Measurements from ENCODE around the gene STK36. TPM values are rescaled to one million over a fixed set of nuclear protein-coding genes. Genes with fewer than 3 reads are reported as not detected.

STK36 gene
- total RNA-seq, 1 donor = 25.7 TPM

- DNase-seq (ENCODE audit: insufficient read length, low spot score, missing footprints) = no peak
- Histone ChIP-seq H3K36me3 (ENCODE audit: insufficient read depth, low read length) (no peaks in the 10 kb centered on the region), H3K4me1 (ENCODE audit: insufficient read depth, low read length) (no peaks in the 10 kb centered on the region), H3K4me3 (ENCODE audit: insufficient read depth, low read length) (no peak overlapping the region), H3K27me3 (ENCODE audit: insufficient read depth, low read length) (no peaks in the 10 kb centered on the region), H3K79me2 (ENCODE audit: insufficient read depth, low read length) (no peaks in the 10 kb centered on the region), H3K27ac (ENCODE audit: low read depth, low read length) (no peak overlapping the region), H4K20me1 (ENCODE audit: insufficient read depth, low read length) (no peaks in the 10 kb centered on the region), H3K4me2 (ENCODE audit: insufficient read depth, low read length) (no peak overlapping the region), H2AFZ (ENCODE audit: low read length) (no peak overlapping the region), H3K9me3 (ENCODE audit: low read depth, low read length) (no peaks in the 10 kb centered on the region)
- TF ChIP-seq CTCF (IDR thresholded peaks at IDR 0.05; ENCODE audit: extremely low read depth, low read depth, low read length) = no peak
These were observed 45.5 kb upstream of the STK36 start for GRCh38 chr2:218626369-218626768.

GRCh38 chr2:218627939-218628338, 43.9 kb upstream of the STK36 start:
- Histone ChIP-seq H3K79me2 (ENCODE audit: insufficient read depth, low read length) (no peaks in the 10 kb centered on the region), H4K20me1 (ENCODE audit: insufficient read depth, low read length) (no peaks in the 10 kb centered on the region), H3K27ac (ENCODE audit: low read depth, low read length) (no peak overlapping the region), H2AFZ (ENCODE audit: low read length) (no peak overlapping the region), H3K4me2 (ENCODE audit: insufficient read depth, low read length) (no peak overlapping the region), H3K4me1 (ENCODE audit: insufficient read depth, low read length) (peaks cover 5% of the 10 kb centered on the region), H3K4me3 (ENCODE audit: insufficient read depth, low read length) (no peak overlapping the region), H3K36me3 (ENCODE audit: insufficient read depth, low read length) (no peaks in the 10 kb centered on the region), H3K27me3 (ENCODE audit: insufficient read depth, low read length) (no peaks in the 10 kb centered on the region), H3K9me3 (ENCODE audit: low read depth, low read length) (no peaks in the 10 kb centered on the region)
- no peak for TF ChIP-seq CTCF (IDR thresholded peaks at IDR 0.05; ENCODE audit: extremely low read depth, low read depth, low read length)
- no peak for DNase-seq (ENCODE audit: insufficient read length, low spot score, missing footprints)

- no peaks in the 10 kb centered on the region for H3K79me2 ChIP-seq (ENCODE audit: insufficient read depth, low read length)
- no peaks in the 10 kb centered on the region for H3K27me3 ChIP-seq (ENCODE audit: insufficient read depth, low read length)
- peaks cover 5% of the 10 kb centered on the region for H3K4me1 ChIP-seq (ENCODE audit: insufficient read depth, low read length)
- H3K4me2 ChIP-seq (ENCODE audit: insufficient read depth, low read length) = no peak overlapping the region
- H3K27ac ChIP-seq (ENCODE audit: low read depth, low read length) = no peak overlapping the region
- peaks cover 9% of the 10 kb centered on the region for H3K36me3 ChIP-seq (ENCODE audit: insufficient read depth, low read length)
- H4K20me1 ChIP-seq (ENCODE audit: insufficient read depth, low read length) = no peaks in the 10 kb centered on the region
- no peaks in the 10 kb centered on the region for H3K9me3 ChIP-seq (ENCODE audit: low read depth, low read length)
- TF ChIP-seq CTCF (IDR thresholded peaks at IDR 0.05; ENCODE audit: extremely low read depth, low read depth, low read length) = no peak
- H3K4me3 ChIP-seq (ENCODE audit: insufficient read depth, low read length) = no peak overlapping the region
- no peak overlapping the region for H2AFZ ChIP-seq (ENCODE audit: low read length)
- DNase-seq (ENCODE audit: insufficient read length, low spot score, missing footprints) = no peak
These were observed 40.0 kb upstream of the STK36 start for GRCh38 chr2:218631837-218632236.

GRCh38 chr2:218635719-218636118, 36.2 kb upstream of the STK36 start:
- Histone ChIP-seq H3K9me3 (ENCODE audit: low read depth, low read length) (no peaks in the 10 kb centered on the region), H3K4me1 (ENCODE audit: insufficient read depth, low read length) (peaks cover 5% of the 10 kb centered on the region), H3K79me2 (ENCODE audit: insufficient read depth, low read length) (no peaks in the 10 kb centered on the region), H3K4me3 (ENCODE audit: insufficient read depth, low read length) (no peak overlapping the region), H3K36me3 (ENCODE audit: insufficient read depth, low read length) (peaks cover 45% of the 10 kb centered on the region), H2AFZ (ENCODE audit: low read length) (no peak overlapping the region), H4K20me1 (ENCODE audit: insufficient read depth, low read length) (no peaks in the 10 kb centered on the region), H3K27me3 (ENCODE audit: insufficient read depth, low read length) (no peaks in the 10 kb centered on the region), H3K4me2 (ENCODE audit: insufficient read depth, low read length) (no peak overlapping the region), H3K27ac (ENCODE audit: low read depth, low read length) (no peak overlapping the region)
- TF ChIP-seq CTCF (IDR thresholded peaks at IDR 0.05; ENCODE audit: extremely low read depth, low read depth, low read length) = no peak
- DNase-seq (ENCODE audit: insufficient read length, low spot score, missing footprints) = peak; percentile 77

Measured in osteoblast (primary cell).